Activated T-helper 1 cell treated with anti-CD3 and anti-CD28 coated beads, Interleukin-12 subunit alpha, Interleukin-12 subunit beta, Interleukin-2, Interleukin-4 antibody, amounts not matched to agents 30 ng/mL and 10 ng/mL and 1 ng/mL, durations not matched to agents 14 hours and 24 hours and 36 hours (primary cell): ENCODE measurements around the gene B4GALT3. TPM values are rescaled to one million over a fixed set of nuclear protein-coding genes. Genes with fewer than 3 reads are reported as not detected.

Experiments
- DNase-seq: peaks from one replicate; pipeline ENCODE4 v3.0.0; 2021; ENCODE audit warnings: low spot score
- H3K27ac Mint-ChIP-seq: one replicate; pipeline ENCODE4 v1.8.0; 2021; ENCODE audit warnings: mild to moderate bottlenecking, mixed read lengths
- H3K27me3 Mint-ChIP-seq: one replicate; pipeline ENCODE4 v1.8.0; 2022; ENCODE audit warnings: mild to moderate bottlenecking, moderate library complexity, mixed read lengths; ENCODE audit not compliant: insufficient read depth
- H3K36me3 Mint-ChIP-seq: one replicate; pipeline ENCODE4 v1.8.0; 2021; ENCODE audit warnings: low read depth, mixed read lengths
- H3K4me1 Mint-ChIP-seq: one replicate; pipeline ENCODE4 v1.8.0; 2021; ENCODE audit warnings: low read depth, mixed read lengths
- H3K4me3 Mint-ChIP-seq: one replicate; pipeline ENCODE4 v1.8.0; 2021; ENCODE audit warnings: mild to moderate bottlenecking, moderate library complexity, mixed read lengths
- H3K9me3 Mint-ChIP-seq: one replicate; pipeline ENCODE4 v1.8.0; 2021; ENCODE audit warnings: mixed read lengths
- intact Hi-C: fragments of 100-400 bp; cut with micrococcal nuclease; formaldehyde crosslinking; loops from one replicate; pipeline ENCODE4 v1.15.1; 2024
- total RNA-seq: library from RNA; stranded (reverse); gene quantifications from 2 replicates; pipeline ENCODE4 v1.2.3, GENCODE V29; 2022

Gene B4GALT3
- total RNA-seq, 1 donor from 2014 or later, result 68.2 TPM

DNA sequence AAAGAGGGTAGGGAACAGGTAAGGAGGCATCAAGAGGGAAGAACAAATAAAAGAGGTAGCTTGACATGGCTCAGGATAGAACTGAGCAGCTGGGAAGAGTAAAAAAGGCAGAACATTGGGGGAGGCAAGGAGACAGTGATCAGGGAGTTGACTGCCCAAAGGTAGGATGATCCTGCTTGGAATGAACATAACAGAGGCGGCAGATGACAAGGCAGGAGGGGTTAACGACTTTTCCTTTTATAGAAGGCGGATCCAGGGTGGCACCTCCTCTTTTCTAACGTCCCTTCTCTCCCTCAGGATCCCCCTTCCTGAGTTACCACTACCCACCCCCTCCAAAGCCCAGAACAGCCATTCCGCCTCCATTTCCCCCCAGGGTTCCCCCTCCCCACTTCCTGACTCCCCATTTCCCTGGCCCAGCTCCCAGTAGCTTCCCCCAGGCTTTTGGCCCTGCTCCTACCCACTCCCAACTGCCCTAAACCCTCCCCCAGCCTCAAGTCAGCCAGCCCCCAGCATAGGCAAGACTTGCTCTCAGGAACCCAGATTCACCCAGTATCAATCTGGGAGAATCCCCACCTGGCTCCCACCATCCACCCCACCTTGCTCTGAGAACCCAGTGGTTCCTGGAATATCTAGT is 22.3 kb upstream of the B4GALT3 start:
- Mint-ChIP-seq H3K27ac (peak overlapping the region; percentile 97), H3K4me1 (peaks cover 70% of the 10 kb centered on the region), H3K9me3 (no peaks in the 10 kb centered on the region), H3K27me3 (no peaks in the 10 kb centered on the region), H3K36me3 (peaks cover 11% of the 10 kb centered on the region), H3K4me3 (no peak overlapping the region)
- DNase-seq, result no peak
- intact Hi-C loops, result no loop called here

DNA sequence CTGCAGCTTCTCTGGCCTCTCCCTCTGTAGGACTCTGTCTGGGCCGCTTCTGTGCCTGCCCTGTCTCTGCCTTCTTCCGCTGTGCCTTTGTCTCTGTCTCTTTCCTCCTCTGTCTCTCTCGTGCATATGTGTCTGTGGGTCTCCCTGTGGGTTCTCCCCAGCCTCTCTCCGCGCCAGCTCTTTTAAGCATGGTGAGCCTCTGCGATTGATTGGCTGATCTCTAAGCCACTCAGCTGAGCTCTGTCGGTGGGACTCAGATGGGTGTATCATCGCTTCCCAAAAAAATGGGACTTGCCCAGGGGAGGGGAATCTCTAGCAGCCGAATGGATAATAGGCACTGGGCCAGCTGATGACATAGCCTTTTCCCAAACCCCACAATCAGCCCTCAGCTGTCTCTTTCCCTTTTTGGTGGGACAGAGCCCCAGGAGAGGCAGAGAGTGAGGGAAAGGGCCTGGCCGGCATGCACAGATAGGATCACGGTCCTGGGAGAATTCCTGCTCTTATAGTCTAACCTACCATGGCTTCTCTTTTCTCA is 21.7 kb upstream of the B4GALT3 start, which contains the start of gene ADAMTS4:
Gene ADAMTS4, minus strand, starts transcription at position 158 of the 535 bp plus-strand sequence. CDS start 427 bp downstream, outside the sequence.
- intact Hi-C loops, result no loop called here
- H3K27me3 Mint-ChIP-seq, result no peaks in the 10 kb centered on the region
- no peaks in the 10 kb centered on the region for H3K9me3 Mint-ChIP-seq
- peaks cover 5% of the 10 kb centered on the region for H3K36me3 Mint-ChIP-seq
- no peak for DNase-seq
- no peak within 1 kb of the TSS for H3K4me3 Mint-ChIP-seq
- H3K4me1 Mint-ChIP-seq, result peaks cover 65% of the 10 kb centered on the region
- H3K27ac Mint-ChIP-seq, result peak within 1 kb of the TSS; percentile 97

DNA sequence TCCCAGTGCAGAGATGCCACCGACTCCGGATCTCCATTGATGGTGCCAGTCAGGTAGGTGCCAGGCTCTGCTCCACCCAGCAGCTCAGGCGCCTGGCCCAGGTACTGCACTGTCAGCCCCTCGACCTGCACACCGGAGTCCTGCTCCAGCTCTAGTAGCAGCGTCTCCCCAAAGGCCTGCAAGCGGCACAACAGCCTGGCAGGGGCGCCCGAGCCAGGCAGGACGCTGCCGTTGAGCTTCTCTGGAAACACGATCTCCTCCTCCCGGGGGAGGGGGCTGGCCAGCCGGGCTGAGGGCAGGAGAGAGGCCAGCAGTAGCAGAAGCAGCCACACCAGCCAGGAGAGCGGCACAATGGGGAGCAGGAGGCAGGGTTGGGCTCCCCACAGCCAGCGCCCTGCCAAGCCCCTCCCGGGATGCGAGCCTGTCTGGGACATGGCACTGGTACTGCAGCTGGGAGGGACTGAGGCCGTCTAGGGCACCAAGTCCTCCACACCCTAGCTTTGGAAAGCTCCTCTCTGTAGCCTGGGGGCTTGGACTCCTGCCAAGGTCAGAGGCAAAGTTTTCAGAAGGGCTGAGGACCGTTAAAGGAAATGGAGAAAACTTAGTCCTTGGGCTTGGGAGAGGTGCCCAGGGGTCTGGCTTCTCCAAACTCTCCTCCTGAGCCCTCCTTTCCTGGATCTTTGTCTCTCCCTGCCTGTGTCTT is 21.0 kb upstream of the B4GALT3 start:
- intact Hi-C loops, result no loop called here
- no peaks in the 10 kb centered on the region for H3K9me3 Mint-ChIP-seq
- no peaks in the 10 kb centered on the region for H3K27me3 Mint-ChIP-seq
- no peak overlapping the region for H3K4me3 Mint-ChIP-seq
- no peak overlapping the region for H3K27ac Mint-ChIP-seq
- H3K36me3 Mint-ChIP-seq, result peaks cover 5% of the 10 kb centered on the region
- H3K4me1 Mint-ChIP-seq, result peaks cover 59% of the 10 kb centered on the region
- no peak for DNase-seq

DNA sequence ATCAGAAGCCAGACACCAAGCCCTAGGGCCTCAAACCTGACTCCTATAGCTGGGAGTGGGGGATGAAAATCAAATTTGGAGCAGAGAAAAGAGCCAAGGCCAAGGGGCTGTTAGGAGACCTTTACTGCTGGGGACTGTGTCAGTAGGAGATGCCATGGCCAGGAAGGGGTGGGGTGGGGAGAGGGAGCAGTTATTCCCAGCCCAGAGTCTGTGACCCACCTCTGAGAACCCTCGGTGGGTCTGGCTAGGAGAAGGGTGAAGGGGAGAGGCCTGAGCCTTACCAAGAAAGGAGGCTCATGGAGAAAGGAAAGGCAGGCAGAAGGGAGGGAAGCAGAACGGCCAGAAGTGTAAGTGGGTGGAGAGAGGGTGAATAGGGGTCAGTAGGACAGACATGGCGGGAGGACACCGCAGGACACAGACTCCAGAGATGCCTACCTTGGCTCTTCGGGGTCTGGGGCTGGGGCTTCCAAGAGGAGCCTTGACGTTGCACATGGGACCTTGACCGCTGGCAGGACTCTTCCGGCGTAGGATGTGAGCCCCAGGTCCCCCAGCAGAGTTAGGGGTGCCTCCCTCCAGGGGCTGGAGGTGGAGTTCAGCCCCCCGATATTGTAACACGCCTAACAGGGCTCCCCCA is 20.4 kb upstream of the B4GALT3 start:
- no peak overlapping the region for H3K4me3 Mint-ChIP-seq
- peaks cover 59% of the 10 kb centered on the region for H3K4me1 Mint-ChIP-seq
- no peaks in the 10 kb centered on the region for H3K9me3 Mint-ChIP-seq
- no peak for DNase-seq
- H3K27me3 Mint-ChIP-seq, result no peaks in the 10 kb centered on the region
- no peak overlapping the region for H3K27ac Mint-ChIP-seq
- peaks cover 3% of the 10 kb centered on the region for H3K36me3 Mint-ChIP-seq
- intact Hi-C loops, result no loop called here

- Mint-ChIP-seq H3K36me3 (no peaks in the 10 kb centered on the region), H3K4me1 (peaks cover 64% of the 10 kb centered on the region)
- intact Hi-C loops, result no loop called here
These were observed 19.5 kb upstream of the B4GALT3 start for GRCh38 chr1:161196521-161197451.

GRCh38 chr1:161196111-161196510 is 18.8 kb upstream of the B4GALT3 start:
- no peaks in the 10 kb centered on the region for H3K27me3 Mint-ChIP-seq
- no peaks in the 10 kb centered on the region for H3K9me3 Mint-ChIP-seq
- no peak overlapping the region for H3K27ac Mint-ChIP-seq
- peaks cover 61% of the 10 kb centered on the region for H3K4me1 Mint-ChIP-seq
- H3K4me3 Mint-ChIP-seq, result no peak overlapping the region
- H3K36me3 Mint-ChIP-seq, result no peaks in the 10 kb centered on the region
- no peak for DNase-seq
- intact Hi-C loops, result no loop called here

More at GRCh38 chr1:161196521-161197451, 19.5 kb upstream of the B4GALT3 start:
- Mint-ChIP-seq H3K9me3 (no peaks in the 10 kb centered on the region), H3K4me3 (no peak overlapping the region), H3K27me3 (no peaks in the 10 kb centered on the region), H3K27ac (peak overlapping the region; percentile 54)
- no peak for DNase-seq

GRCh38 chr1:161195171-161195570 is 17.9 kb upstream of the B4GALT3 start:
- Mint-ChIP-seq H3K27me3 (no peaks in the 10 kb centered on the region), H3K9me3 (no peaks in the 10 kb centered on the region), H3K4me3 (no peak overlapping the region), H3K36me3 (no peaks in the 10 kb centered on the region), H3K4me1 (peaks cover 51% of the 10 kb centered on the region), H3K27ac (peak overlapping the region; percentile 11)
- intact Hi-C loops, result no loop called here
- no peak for DNase-seq

DNA sequence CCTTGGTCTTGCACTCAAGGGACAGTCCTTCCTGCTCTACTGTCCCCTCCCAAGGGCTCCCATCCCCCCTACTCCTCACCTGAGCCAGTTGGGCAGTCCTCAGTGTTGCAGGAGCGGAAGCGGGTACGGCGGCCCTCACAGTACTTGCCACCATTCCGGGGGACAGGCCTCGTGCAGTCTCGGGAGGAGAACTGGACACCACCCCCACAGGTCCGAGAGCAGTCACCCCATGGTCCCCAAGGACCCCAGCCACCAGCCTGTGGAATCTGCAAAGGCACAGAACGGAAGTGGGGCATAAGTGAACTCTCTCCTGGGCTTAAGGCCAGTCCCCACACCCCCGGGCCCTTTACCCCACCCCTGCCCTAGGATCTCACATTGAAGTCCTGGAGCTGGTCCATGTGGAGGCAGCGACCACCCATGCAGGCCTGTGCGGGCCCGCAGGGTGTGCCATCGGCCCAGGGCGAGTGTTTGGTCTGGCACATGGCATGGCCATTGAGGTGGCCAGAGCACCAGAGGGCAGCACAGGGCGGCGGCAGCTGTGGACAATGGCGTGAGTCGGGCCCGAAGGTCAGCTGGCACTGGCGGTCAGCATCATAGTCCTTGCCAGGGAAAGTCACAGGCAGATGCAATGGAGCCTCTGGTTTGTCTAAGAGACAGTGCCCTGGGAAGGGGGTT is 16.4 kb upstream of the B4GALT3 start:
- no peak overlapping the region for H3K27ac Mint-ChIP-seq
- no peak for DNase-seq
- intact Hi-C loops, result no loop called here

DNA sequence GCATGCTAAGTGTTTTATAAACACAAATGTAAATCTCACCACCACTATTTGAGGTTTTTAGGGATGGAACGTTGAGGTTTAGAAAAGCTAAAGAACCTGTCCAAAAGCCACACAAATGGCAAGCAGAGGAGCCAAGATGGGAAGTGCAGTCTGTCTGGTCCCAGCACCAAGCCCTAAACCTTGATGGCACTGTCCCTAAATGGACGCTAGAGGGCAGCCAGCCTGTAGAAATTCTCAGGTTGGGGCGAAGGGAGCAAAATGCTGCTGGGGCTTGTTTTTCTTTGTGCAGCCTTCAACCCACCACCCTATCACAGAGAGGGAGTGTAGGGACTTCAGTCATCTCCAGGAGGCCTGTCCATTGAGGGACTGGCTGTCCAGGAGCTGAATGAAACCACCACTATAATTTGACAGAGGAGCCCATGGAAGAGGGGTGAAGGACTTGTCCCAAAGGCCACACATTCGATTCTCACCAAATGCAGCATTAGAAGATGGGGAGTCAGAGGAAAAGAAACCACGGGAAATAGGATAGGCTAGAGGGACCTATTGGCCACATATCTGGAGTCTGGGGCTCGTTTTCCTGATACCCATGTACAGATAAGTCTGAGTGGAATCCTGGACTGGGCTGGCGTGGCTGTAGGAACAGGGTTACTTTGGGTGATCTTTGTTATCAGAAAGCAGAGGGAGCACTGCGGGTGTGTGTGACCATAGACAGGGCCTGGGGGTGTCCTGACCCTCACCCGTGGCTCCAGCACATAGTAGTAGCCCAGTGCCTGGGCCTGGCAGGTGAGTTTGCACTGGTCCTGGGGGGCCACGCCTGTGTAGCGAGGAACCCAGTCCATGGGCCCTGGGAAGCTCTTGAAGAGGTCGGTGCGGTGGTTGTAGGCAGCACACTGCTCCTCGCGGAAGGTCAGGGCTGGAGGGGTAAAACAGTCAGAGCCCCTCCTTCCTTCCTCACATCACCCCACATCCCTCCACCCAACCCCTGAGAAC is 15.5 kb upstream of the B4GALT3 start:
- Mint-ChIP-seq H3K9me3 (no peaks in the 10 kb centered on the region), H3K27ac (peak overlapping the region; percentile 67), H3K4me1 (peaks cover 53% of the 10 kb centered on the region), H3K36me3 (no peaks in the 10 kb centered on the region), H3K4me3 (no peak overlapping the region), H3K27me3 (no peaks in the 10 kb centered on the region)
- intact Hi-C loops, result loop anchor here (1.0 kb wide), 5 partner anchors 10 to 190 kb away; partner anchors contain the start of genes B4GALT3 and NDUFS2
- DNase-seq, result peak; percentile 63

More for the DNA sequence above, 16.4 kb upstream of the B4GALT3 start:
- Mint-ChIP-seq H3K4me1 (peaks cover 48% of the 10 kb centered on the region), H3K36me3 (no peaks in the 10 kb centered on the region), H3K4me3 (no peak overlapping the region), H3K9me3 (no peaks in the 10 kb centered on the region), H3K27me3 (no peaks in the 10 kb centered on the region)

DNA sequence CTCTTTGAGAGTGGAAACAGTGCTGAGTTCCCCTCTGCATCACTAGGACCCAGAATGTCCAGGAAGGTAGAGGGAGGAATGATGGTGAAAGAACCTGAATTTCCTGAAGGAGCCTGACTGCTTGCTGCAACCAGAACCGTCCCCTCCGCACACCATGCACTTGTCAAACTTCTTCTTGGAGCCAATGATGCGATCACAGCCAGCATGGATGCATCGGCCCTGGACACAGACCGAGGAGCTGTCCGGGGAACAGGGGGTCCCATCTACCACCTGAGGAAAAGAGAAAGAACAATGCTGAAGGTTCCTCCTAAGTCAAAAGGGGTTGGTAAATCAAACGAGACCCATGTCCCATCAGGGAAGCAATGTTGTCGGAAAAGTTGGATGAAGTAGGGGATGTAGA is 14.7 kb upstream of the B4GALT3 start:
- no peak for DNase-seq
- Mint-ChIP-seq H3K27ac (no peak overlapping the region), H3K27me3 (no peaks in the 10 kb centered on the region), H3K4me3 (no peak overlapping the region), H3K9me3 (no peaks in the 10 kb centered on the region), H3K4me1 (peaks cover 54% of the 10 kb centered on the region), H3K36me3 (peaks cover 3% of the 10 kb centered on the region)
- intact Hi-C loops, result loop anchor here (1.0 kb wide), 5 partner anchors 10 to 190 kb away; partner anchors contain the start of genes B4GALT3 and NDUFS2

- Mint-ChIP-seq H3K4me1 (peaks cover 61% of the 10 kb centered on the region), H3K36me3 (peaks cover 3% of the 10 kb centered on the region)
These were observed 13.7 kb upstream of the B4GALT3 start for GRCh38 chr1:161190962-161191521.

More at GRCh38 chr1:161190962-161191521, 13.7 kb upstream of the B4GALT3 start:
- Mint-ChIP-seq H3K27ac (no peak overlapping the region), H3K4me3 (no peak overlapping the region), H3K9me3 (no peaks in the 10 kb centered on the region), H3K27me3 (no peaks in the 10 kb centered on the region)
- intact Hi-C loops, result no loop called here
- DNase-seq, result no peak
